Ovary (tissue), 9 donors: ENCODE data around the gene TCEAL3. TPM values are rescaled to one million over a fixed set of nuclear protein-coding genes. Genes with fewer than 3 reads are reported as not detected.
"Not testable (repeated sequence)": the region's sequence is repeated elsewhere in the genome, so short reads cannot be mapped to it uniquely, and the experiment has no call there.

Source experiments
- DNase-seq, 5 donors: peaks; one replicate each; pipeline ENCODE4 v3.0.0-alpha.2; 2019 to 2020
- H3K27ac ChIP-seq, 2 donors: fragments of 200-600 bp; one replicate each; pipeline versions ENCODE4 v1.5.1 to v1.8.0; 2019 to 2022
- H3K27me3 ChIP-seq: fragments of 200-600 bp; one replicate; pipeline ENCODE4 v1.8.0; 2022
- H3K36me3 ChIP-seq: fragments of 200-600 bp; sonication (generic); one replicate; pipeline ENCODE4 v1.5.1; 2019
- H3K4me1 ChIP-seq: one replicate; pipeline ENCODE4 v1.8.1; 2013; ENCODE audit warnings: mild to moderate bottlenecking, moderate library complexity; ENCODE audit not compliant: insufficient read depth
- H3K4me3 ChIP-seq: fragments of 200-600 bp; sonication (generic); one replicate; pipeline ENCODE4 v1.5.1; 2017
- H3K9me3 ChIP-seq, 2 donors: fragments of 200-600 bp in 1 of 2; sonication (generic) in 1 of 2; one replicate each; pipeline versions ENCODE4 v1.5.1 to v1.8.1; 2013 to 2019; ENCODE audit warnings: mild to moderate bottlenecking in 1 of 2, moderate library complexity in 1 of 2
- EP300 ChIP-seq: sonication (generic); formaldehyde crosslinking; IDR thresholded peaks from one replicate; pipeline ENCODE4 v1.6.1; 2017; ENCODE audit warnings: antibody characterized with exemption
- POLR2A ChIP-seq: fragments of 450-650 bp; IDR thresholded peaks from one replicate; pipeline ENCODE4 v1.6.1; 2017; ENCODE audit warnings: antibody characterized with exemption, mild to moderate bottlenecking, moderate library complexity
- WGBS, 3 donors: extraction: QIAGEN DNeasy Blood & Tissue Kit in 1 of 3; methylation state at CpG; one replicate each; pipeline versions ENCODE4 v1.1.5 to v1.1.7; 2013 to 2017; 5-methylcytosine and 5-hydroxymethylcytosine counted together
- intact Hi-C, 4 donors: fragments of 100-400 bp; cut with DNase I; formaldehyde crosslinking; loops; one replicate each; pipeline versions ENCODE4 v1.11.0 to v1.15.1; 2022 to 2023
- polyA plus RNA-seq, 2 donors: library from polyadenylated mRNA; stranded (reverse); fragments of 200-250 nt in 1 of 2; fragments of 350-450 nt in 1 of 2; fragmentation: Illumina TruSeq in 1 of 2; extraction: RNeasy Lipid Tissue Mini Kit (QIAGEN cat#74804) in 1 of 2; gene quantifications; one replicate each; pipeline ENCODE4 v1.2.3, GENCODE V29; 2013 to 2014
- total RNA-seq, 7 donors: library from RNA; depleted of rRNA in 2 of 7; stranded (reverse); fragments of >200 nt in 2 of 7; fragmentation: NEBNext Ultra II Directional in 3 of 7; extraction: Animal tissue kit (Norgen Biotek cat#: 25700) in 3 of 7; gene quantifications; one replicate each; pipeline versions ENCODE4 v1.1.0 to v1.2.4, GENCODE V29; 2016 to 2023
- TF ChIP-seq, protein P1 (sequence below), 3 donors: fragments of 450-650 bp in 2 of 3; fragments of 200-600 bp in 1 of 3; IDR thresholded peaks; one replicate each; pipeline versions ENCODE4 v1.5.1 to v1.8.0; 2016 to 2022; ENCODE audit warnings: antibody characterized with exemption in 3 of 3, mild to moderate bottlenecking in 1 of 3
- donor health status: DM: no; HTN: no; CAD: no; lungs with moderate emphysema.
- donor health status: DM: no; HTN: no; CAD: no.
- donor health status: Bipolar disorder and iron deficiency.
- donor health status: DM: yes; HTN: yes; CAD: no.
- donor health status: DM: no; HTN: no; CAD: no.
- donor health status: DM: yes; HTN: yes; CAD: no.

TCEAL3 gene
- total and polyA plus RNA-seq, 9 donors = 67.8 to 195 (median 124) TPM

DNA sequence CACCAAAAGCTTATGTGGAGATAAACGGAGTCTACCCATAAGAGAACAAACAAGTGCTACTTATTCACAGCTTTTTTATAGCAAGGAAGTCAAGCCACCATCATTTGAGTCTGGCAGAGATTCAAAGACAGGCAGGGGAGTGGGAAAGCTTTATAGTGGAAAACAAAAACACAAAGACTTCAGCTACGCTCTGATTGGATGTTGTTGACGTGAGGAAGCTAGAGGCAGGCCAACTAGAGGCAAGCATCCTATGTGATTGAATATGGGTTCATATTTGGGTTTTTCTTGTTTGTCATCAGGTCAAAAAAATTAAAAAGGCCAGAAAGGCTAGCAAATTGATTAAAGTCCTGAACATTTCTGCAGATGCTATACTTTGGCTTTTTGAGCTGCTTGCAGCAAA lies 23.2 kb upstream of the TCEAL3 start:
- no peaks in the 10 kb centered on the region for H3K9me3 ChIP-seq
- no peaks in the 10 kb centered on the region for H3K36me3 ChIP-seq
- peak overlapping the region; percentile 56 for H3K4me3 ChIP-seq
- H3K4me1 ChIP-seq = peaks cover 4% of the 10 kb centered on the region
- TF ChIP-seq EP300 = no peak
- TF ChIP-seq, protein P1, sequence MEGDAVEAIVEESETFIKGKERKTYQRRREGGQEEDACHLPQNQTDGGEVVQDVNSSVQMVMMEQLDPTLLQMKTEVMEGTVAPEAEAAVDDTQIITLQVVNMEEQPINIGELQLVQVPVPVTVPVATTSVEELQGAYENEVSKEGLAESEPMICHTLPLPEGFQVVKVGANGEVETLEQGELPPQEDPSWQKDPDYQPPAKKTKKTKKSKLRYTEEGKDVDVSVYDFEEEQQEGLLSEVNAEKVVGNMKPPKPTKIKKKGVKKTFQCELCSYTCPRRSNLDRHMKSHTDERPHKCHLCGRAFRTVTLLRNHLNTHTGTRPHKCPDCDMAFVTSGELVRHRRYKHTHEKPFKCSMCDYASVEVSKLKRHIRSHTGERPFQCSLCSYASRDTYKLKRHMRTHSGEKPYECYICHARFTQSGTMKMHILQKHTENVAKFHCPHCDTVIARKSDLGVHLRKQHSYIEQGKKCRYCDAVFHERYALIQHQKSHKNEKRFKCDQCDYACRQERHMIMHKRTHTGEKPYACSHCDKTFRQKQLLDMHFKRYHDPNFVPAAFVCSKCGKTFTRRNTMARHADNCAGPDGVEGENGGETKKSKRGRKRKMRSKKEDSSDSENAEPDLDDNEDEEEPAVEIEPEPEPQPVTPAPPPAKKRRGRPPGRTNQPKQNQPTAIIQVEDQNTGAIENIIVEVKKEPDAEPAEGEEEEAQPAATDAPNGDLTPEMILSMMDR (IDR thresholded peaks at IDR 0.05) = no peak
- TF ChIP-seq POLR2A = no peak
- no peaks in the 10 kb centered on the region for H3K27me3 ChIP-seq
- intact Hi-C loops = no loop called here
- 36 to 43% (median 42%) methylated on average over 3 of the region's 3 CpGs for WGBS, 3 donors
- peak overlapping the region in 1 of 2 donors; percentile 84 for H3K27ac ChIP-seq
- DNase-seq = no peak

DNA sequence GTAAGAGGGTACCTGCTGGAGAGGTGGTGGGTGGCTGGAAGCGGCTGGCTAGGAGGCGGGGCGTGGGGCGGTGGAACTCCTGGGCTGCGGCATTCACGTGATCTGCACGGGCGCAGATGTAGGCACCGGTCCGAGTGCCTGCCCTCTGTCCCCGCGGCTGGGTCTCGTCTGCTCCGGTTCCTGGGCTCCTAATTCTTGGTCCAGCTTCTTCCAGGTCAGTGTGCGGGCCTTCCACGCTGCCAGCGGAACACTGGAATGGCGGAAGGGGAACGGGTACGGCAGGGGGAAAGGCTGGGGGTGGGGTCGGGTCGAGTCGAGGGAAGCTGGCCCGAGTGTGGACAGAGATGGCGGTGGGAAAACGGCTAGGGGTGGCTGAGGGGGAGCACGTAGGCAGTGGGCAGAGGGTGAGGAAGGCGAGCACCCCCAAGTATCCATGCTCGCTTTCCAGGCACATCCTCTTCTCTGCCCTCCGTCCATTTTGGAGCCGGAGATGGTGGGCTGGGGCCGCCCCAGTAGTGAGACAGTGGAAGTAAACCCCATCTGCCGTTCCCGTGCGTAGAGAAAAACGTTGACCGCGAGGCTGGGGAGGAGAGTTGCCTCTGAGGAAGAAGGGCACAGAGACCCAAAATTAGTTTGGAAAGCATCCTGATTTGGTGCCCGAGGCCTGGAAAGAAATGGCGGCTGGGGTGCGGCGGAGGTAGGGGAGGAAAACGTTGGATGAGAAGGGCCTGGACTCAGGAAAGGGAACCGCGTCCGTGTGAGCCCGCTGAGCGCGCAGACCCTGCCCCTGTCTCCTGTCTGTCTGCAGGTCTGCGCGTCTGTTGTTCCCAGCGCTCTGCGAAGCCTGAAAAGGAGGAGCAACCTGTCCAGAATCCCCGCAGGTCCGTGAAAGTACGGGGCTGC lies 22.1 kb upstream of the TCEAL3 start, which contains the start of gene TCEAL4:
TSS of gene TCEAL4 (plus strand) at position 105 of the 903 bp plus-strand sequence. CDS start 1,161 bp downstream, outside the sequence.
- peak; percentile 74 to 83 (median 74) for DNase-seq
- Histone ChIP-seq H3K4me1 (peaks cover 4% of the 10 kb centered on the region), H3K36me3 (no peaks in the 10 kb centered on the region), H3K9me3 (no peaks in the 10 kb centered on the region), H3K4me3 (peak within 1 kb of the TSS; percentile 56), H3K27me3 (no peaks in the 10 kb centered on the region), H3K27ac (peak within 1 kb of the TSS; percentile 79 to 84)
- TF ChIP-seq EP300 (no peak), POLR2A (peak; percentile 61)
- WGBS, 3 donors = 21 to 30% (median 26%) methylated on average over 56 of the region's 56 CpGs
- intact Hi-C loops = loop anchor here in 1 of 4 donors (5.0 kb wide), 1 partner anchor 48 kb away; no protein-coding TSS in a partner anchor

DNA sequence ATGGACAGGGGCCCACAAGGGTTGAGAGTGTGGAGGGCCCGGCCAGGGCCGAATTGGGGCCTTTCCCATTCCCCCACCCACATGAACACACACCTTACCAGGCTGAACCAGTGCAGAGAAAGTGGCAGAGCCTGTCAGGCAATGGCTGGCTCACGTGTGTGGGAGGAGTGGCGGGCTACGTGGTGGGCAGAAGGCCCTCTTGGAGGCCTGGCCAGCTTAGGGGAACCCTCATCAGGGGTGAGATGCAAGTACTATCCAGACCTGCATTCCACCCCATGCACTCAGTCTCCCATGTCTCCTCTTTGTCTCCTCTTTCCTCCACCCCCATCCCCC lies 21.5 kb upstream of the TCEAL3 start:
- 16 to 38% (median 20%) methylated on average over 5 of the region's 5 CpGs for WGBS, 3 donors
- no peak for TF ChIP-seq POLR2A
- TF ChIP-seq, protein P1 (IDR thresholded peaks at IDR 0.05) = no peak
- no peak for TF ChIP-seq EP300
- intact Hi-C loops = loop anchor here in 1 of 4 donors (5.0 kb wide), 1 partner anchor 49 kb away; no protein-coding TSS in a partner anchor
- Histone ChIP-seq H3K27me3 (no peaks in the 10 kb centered on the region), H3K27ac (peak overlapping the region; percentile 79 to 84), H3K36me3 (no peaks in the 10 kb centered on the region), H3K4me1 (peaks cover 4% of the 10 kb centered on the region), H3K4me3 (peak overlapping the region; percentile 56), H3K9me3 (no peaks in the 10 kb centered on the region)
- DNase-seq = peak in 4 of 5 donors; percentile 32 to 45 (median 42)

DNA sequence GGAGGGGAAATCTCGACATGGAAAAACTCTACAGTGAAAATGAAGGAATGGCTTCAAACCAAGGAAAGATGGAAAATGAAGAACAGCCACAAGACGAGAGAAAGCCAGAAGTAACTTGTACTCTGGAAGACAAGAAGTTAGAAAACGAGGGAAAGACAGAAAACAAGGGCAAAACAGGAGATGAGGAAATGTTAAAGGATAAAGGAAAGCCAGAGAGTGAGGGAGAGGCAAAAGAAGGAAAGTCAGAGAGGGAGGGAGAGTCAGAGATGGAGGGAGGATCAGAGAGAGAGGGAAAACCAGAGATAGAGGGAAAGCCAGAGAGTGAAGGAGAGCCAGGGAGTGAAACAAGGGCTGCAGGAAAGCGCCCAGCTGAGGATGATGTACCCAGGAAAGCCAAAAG lies 21.1 kb upstream of the TCEAL3 start:
- TF ChIP-seq EP300 = no peak
- TF ChIP-seq, protein P1 (IDR thresholded peaks at IDR 0.05) = no peak
- TF ChIP-seq POLR2A = no peak
- WGBS, 3 donors = 25 to 31% (median 26%) methylated on average over 4 of the region's 4 CpGs
- Histone ChIP-seq H3K9me3 (no peaks in the 10 kb centered on the region), H3K4me1 (peaks cover 4% of the 10 kb centered on the region), H3K4me3 (peak overlapping the region; percentile 56), H3K27ac (peak overlapping the region; percentile 79 to 84), H3K27me3 (no peaks in the 10 kb centered on the region), H3K36me3 (no peaks in the 10 kb centered on the region)
- DNase-seq = no peak
- intact Hi-C loops = loop anchor here in 1 of 4 donors (5.0 kb wide), 1 partner anchor 49 kb away; no protein-coding TSS in a partner anchor

DNA sequence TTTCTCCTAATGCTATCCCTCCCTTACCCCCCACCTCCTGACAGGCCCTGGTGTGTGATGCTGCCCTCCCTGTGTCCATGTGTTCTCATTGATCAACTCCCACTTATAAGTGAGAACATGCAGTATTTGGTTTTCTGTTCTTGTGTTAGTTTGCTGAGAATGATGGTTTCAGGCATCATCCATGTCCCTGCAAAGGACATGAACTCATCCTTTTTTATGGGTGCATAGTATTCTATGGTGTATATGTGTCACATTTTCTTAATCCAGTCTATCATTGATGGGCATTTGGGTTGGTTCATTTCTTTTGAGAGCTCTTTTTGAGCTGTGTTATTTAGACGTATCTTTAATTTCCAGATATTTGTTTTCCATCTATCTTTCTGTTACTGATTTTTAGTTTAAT lies 15.5 kb upstream of the TCEAL3 start:
- WGBS, 3 donors = 92 to 97% (median 95%) methylated on average over 1 of the region's 1 CpG
- intact Hi-C loops = not testable (repeated sequence)

DNA sequence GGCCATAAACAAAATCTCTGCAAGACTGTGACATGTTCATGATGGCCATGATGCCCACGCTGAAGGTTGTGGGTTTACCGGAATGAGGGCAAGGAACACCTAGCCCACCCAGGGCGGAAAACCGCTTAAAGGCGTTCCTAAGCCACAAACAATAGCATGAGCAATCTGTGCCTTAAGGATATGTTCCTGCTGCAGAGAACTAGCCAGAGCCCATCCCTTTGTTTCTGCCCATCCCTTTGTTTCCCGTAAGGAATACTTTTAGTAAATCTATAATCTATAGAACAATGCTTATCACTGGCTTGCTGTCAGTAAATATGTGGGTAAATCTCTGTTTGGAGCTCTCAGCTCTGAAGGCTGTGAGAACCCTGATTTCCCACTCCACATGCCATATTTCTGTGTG lies 12.6 kb upstream of the TCEAL3 start:
- DNase-seq, H3K9me3 ChIP-seq, H3K4me3 ChIP-seq, intact Hi-C loops, H3K4me1 ChIP-seq, H3K36me3 ChIP-seq, H3K27ac ChIP-seq, H3K27me3 ChIP-seq: not testable (repeated sequence)
- 87 to 92% (median 92%) methylated on average over 6 of the region's 6 CpGs for WGBS, 3 donors

More for the DNA sequence above, 15.5 kb upstream of the TCEAL3 start:
- not testable (repeated sequence) for H3K27ac ChIP-seq, H3K9me3 ChIP-seq, H3K36me3 ChIP-seq, DNase-seq, H3K27me3 ChIP-seq, H3K4me3 ChIP-seq, H3K4me1 ChIP-seq
